SJCRH30 (cell line): Measurements from ENCODE around the gene HLA-E. TPM values are rescaled to one million over a fixed set of nuclear protein-coding genes. Genes with fewer than 3 reads are reported as not detected.
"Not testable (repeated sequence)": the region's sequence is repeated elsewhere in the genome, so short reads cannot be mapped to it uniquely, and the experiment has no call there.

Source experiments
- DNase-seq, 2 experiments: peaks; one replicate each; pipeline ENCODE4 v3.0.0-alpha.2; 2015 to 2020
- H3K27ac ChIP-seq: fragments of 250-450 bp; sonication (Bioruptor Pico); 2 replicates; pipeline ENCODE4 v1.5.1; 2020; ENCODE audit warnings: mild to moderate bottlenecking, moderate library complexity
- H3K27me3 ChIP-seq: fragments of 250-450 bp; sonication (Bioruptor Pico); 2 replicates; pipeline ENCODE4 v1.5.1; 2020; ENCODE audit warnings: mild to moderate bottlenecking, moderate library complexity
- H3K36me3 ChIP-seq: fragments of 250-450 bp; sonication (Bioruptor Pico); 2 replicates; pipeline ENCODE4 v1.5.1; 2020; ENCODE audit warnings: mild to moderate bottlenecking, moderate library complexity
- H3K4me1 ChIP-seq: fragments of 250-450 bp; sonication (Bioruptor Pico); 2 replicates; pipeline ENCODE4 v1.5.1; 2020; ENCODE audit warnings: mild to moderate bottlenecking, moderate library complexity
- H3K4me3 ChIP-seq: fragments of 250-450 bp; sonication (Bioruptor Pico); 2 replicates; pipeline ENCODE4 v1.5.1; 2020; ENCODE audit warnings: mild to moderate bottlenecking, moderate library complexity
- H3K9me3 ChIP-seq: fragments of 250-450 bp; sonication (Bioruptor Pico); replicated peaks from 2 replicates; pipeline ENCODE4 v1.5.1; 2020; ENCODE audit warnings: mild to moderate bottlenecking, moderate library complexity
- total RNA-seq: library from RNA; depleted of rRNA; stranded (reverse); fragments of >200 nt; shearing (Covaris generic); gene quantifications from 2 replicates; pipeline ENCODE4 v1.2.3, GENCODE V29; 2014

Gene HLA-E
- total RNA-seq, 1 experiment from 2014 or later = 26.0 TPM

DNA sequence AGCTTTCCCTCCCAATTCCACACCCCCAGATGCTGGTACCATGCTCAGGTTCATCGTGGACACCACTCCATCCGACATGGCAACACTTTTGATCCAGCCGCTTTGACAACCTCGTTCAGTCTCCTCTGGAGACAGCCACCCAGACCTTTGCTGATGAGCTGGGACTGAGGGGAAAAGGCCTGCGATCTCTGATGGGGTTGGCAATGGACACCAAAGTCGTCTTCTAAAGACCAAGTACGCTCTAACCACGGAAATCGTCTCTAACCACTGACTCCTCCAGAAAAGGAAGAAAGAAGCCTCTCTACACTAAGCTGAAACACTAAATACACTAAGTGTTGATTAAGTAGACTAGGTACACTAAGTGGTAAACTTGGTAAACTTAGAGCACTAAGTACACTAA, 26.1 kb upstream of the HLA-E start:
- Histone ChIP-seq H3K9me3 (no peaks in the 10 kb centered on the region), H3K27ac (no peak overlapping the region), H3K27me3 (no peaks in the 10 kb centered on the region; the same call in 1 of the 2 replicates), H3K36me3 (no peaks in the 10 kb centered on the region), H3K4me3 (no peak overlapping the region), H3K4me1 (no peaks in the 10 kb centered on the region)
- DNase-seq = no peak

DNA sequence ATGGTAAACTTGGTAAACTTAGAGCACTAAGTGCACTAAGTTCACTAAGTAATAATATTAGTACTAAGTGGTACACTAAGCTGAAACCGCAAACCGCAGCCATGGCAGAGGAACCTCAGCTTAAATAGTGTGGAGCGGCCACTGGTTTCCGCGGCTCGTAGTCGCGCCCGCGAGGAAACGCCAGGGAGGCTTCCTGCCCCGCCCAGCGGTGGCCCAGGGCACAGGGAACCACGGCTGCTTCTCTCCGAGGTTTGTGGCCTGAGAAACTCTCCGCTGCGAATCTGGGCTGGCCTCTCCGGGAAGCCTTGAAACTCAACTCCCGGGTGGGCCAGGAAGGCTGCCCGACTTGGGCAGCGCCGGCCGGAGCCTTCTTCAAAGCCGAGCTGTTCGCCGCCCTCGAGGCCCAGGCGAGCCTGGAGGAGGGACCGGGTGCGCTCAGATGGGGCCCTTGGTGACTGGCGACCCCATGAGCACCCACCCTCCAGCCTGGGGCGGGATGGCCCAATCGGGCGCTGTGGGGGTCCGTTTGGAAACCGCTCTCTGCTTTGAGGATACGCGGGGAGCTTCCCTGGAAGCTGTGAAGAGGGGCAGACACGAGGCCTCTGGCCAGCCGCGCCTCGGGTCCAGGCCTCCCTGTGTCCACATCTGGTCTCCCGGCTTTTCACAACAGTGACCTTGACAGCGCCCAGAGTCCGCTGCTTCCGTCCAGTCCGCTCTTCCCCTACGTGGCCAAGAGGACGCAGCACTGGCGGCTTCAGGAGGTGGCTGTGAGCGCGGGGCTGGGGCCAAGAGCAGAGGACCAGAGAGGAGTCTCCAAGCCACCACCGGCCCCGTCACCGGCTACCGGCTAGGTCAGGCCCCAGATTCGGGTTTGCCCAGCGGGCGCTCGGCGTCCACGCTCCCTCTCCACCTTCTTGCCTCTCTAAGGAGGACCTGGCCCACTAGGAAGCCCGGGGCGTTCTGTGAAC, 25.4 kb upstream of the HLA-E start:
- no peak overlapping the region for H3K27ac ChIP-seq
- H3K4me1 ChIP-seq = no peaks in the 10 kb centered on the region
- DNase-seq = peak in 1 of 2 experiments; percentile 23
- no peaks in the 10 kb centered on the region for H3K9me3 ChIP-seq
- H3K36me3 ChIP-seq = no peaks in the 10 kb centered on the region
- H3K27me3 ChIP-seq = no peaks in the 10 kb centered on the region; the same call in 1 of the 2 replicates
- no peak overlapping the region for H3K4me3 ChIP-seq

DNA sequence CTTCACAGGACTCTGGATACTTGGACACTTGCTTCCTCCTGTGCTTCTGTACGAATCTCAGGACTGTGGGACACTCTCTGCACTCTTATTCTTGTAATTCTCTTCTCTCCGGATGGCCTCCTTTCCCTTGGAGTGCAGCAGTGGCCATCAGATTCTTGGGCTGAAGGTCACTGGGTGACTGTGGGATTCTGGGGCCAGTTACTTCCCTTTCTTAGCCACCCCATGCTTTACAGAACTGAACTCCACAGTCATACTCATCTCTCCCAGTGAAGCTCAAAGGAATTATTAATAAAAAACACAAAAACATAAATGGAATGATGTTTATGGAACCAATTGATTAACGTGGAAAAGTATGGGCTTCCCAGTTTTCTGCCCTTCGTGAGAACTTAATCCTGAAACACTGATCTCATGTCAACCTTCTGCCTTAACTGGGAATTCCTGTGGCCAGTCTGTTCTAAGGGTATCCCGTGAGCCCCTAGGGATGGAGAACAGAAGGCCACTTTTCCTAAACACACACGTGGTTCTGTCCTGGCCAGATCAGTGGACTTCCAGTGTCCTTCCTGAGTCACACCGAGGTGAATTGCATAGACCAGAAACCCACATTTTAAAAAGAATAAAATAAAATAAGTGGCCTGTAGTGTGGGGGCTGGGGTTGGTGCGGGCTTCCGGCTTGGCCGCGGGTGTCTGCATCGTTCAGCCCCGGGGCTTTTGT, 23.6 kb upstream of the HLA-E start:
- no peak overlapping the region for H3K27ac ChIP-seq
- no peak for DNase-seq
- no peaks in the 10 kb centered on the region; the same call in 1 of the 2 replicates for H3K27me3 ChIP-seq
- no peak overlapping the region for H3K4me3 ChIP-seq
- H3K9me3 ChIP-seq = no peaks in the 10 kb centered on the region
- no peaks in the 10 kb centered on the region for H3K4me1 ChIP-seq
- no peaks in the 10 kb centered on the region for H3K36me3 ChIP-seq

DNA sequence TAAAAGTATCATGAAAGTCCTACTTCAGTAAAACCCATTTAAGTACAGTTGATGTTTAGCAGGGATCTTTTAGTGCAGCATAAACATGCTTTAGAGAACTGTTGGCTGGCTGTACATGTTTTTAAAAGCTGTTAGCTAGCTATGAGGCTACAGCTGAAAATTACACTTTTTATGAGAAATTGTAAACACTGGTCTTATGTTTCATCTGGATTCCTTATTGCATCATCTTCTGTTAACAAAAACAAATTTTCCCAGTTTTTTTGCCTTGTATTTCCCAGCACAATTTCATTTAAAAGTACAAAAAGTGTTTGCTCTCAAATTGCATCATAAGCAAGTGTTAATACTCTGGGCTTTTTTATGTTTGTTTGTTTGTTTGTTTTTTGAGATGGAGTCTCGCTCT, 18.3 kb upstream of the HLA-E start:
- Histone ChIP-seq H3K27me3 (no peaks in the 10 kb centered on the region), H3K27ac (no peak overlapping the region), H3K4me1 (no peaks in the 10 kb centered on the region)

DNA sequence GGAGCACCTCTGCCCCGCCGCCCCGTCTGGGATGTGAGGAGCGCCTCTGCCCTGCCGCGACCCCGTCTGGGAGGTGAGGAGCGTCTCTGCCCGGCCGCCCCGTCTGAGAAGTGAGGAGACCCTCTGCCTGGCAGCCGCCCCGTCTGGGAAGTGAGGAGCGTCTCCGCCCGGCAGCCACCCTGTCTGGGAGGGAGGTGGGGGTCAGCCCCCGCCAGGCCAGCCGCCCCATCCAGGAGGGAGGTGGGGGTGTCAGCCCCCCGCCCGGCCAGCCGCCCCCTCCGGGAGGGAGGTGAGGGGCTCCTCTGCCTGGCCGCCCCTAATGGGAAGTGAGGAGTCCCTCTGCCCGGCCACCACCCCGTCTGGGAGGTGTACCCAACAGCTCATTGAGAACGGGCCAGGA, 14.2 kb upstream of the HLA-E start:
- not testable (repeated sequence) for H3K4me1 ChIP-seq, DNase-seq, H3K27ac ChIP-seq, H3K4me3 ChIP-seq, H3K27me3 ChIP-seq, H3K36me3 ChIP-seq, H3K9me3 ChIP-seq

More for the DNA sequence above, 18.3 kb upstream of the HLA-E start:
- no peaks in the 10 kb centered on the region for H3K36me3 ChIP-seq
- no peak overlapping the region for H3K4me3 ChIP-seq
- H3K9me3 ChIP-seq = no peaks in the 10 kb centered on the region
- DNase-seq = no peak

DNA sequence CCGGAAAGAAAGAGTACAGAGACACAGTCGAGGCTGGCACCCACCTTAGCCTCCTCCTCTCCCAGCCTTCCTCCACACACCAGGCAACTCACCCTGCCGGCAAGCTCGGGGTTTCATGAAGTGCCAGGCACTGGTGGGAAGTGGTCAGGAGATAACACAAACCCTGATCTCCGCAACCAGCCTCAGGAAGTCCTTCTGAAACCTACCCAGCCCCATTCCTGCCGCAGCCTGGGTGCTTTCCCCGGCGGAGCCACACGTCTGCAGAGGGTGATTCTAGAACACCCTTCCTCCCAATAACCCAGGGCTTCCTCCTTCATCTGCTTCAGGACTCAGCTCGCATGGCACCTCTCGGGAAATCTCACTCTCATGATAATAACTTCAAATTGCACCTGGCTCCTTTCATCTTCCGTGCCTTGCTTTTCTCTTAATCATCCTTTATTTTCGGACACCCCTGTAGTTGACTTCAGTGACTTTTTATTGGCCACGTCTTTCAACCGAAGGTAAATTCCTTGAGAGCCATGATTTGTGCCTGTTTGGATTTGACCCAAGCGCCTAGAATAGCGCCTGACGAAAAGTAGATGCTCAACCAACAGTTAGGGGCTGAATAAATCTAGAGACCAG, 8.7 kb upstream of the HLA-E start:
- no peak overlapping the region for H3K4me3 ChIP-seq
- no peaks in the 10 kb centered on the region for H3K4me1 ChIP-seq
- H3K27me3 ChIP-seq = peaks cover 14% of the 10 kb centered on the region
- peaks cover 4% of the 10 kb centered on the region; the same call in 1 of the 2 replicates for H3K9me3 ChIP-seq
- no peak for DNase-seq
- no peaks in the 10 kb centered on the region for H3K36me3 ChIP-seq
- no peak overlapping the region for H3K27ac ChIP-seq

DNA sequence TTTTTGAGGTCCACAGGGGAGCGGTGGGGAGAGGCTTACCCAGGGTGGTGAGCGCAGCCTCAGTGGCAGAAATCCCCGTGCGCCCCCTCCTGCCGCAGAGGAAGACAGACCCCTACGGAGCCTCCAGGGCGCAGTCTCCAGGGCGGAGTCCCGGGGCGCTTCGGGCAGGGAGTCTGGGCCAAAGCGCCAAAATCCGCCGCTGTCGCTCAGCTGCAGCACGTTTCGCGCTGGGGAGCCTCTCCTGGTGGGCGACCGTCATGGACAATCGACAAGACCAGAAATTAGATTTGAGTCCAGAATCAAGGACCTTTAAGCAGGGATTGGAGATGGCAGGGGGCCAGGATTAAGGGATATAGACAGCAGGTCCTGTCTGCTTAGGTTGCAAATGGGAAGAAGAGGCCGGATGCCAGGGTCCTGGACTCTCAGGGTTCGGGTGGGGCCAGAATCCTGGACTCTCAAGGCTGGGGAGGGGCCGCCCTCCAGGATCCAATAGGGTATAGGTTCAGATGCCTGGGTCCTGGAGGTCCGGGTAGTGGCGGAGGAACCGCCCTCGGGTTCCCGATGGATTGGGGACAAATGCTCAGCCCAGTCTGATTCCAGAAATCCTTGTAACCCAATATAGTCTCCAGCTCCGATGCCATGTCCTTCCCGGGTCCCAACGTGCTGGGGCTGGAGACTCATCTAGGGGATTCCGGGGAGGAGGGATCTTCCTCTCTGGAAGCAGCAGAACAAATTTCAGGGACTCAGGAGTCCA, 7.9 kb upstream of the HLA-E start:
- no peak for DNase-seq
- H3K27ac ChIP-seq = no peak overlapping the region
- H3K27me3 ChIP-seq = peaks cover 14% of the 10 kb centered on the region
- H3K4me1 ChIP-seq = no peaks in the 10 kb centered on the region
- H3K4me3 ChIP-seq = no peak overlapping the region
- peaks cover 4% of the 10 kb centered on the region; the same call in 1 of the 2 replicates for H3K9me3 ChIP-seq
- no peaks in the 10 kb centered on the region for H3K36me3 ChIP-seq

DNA sequence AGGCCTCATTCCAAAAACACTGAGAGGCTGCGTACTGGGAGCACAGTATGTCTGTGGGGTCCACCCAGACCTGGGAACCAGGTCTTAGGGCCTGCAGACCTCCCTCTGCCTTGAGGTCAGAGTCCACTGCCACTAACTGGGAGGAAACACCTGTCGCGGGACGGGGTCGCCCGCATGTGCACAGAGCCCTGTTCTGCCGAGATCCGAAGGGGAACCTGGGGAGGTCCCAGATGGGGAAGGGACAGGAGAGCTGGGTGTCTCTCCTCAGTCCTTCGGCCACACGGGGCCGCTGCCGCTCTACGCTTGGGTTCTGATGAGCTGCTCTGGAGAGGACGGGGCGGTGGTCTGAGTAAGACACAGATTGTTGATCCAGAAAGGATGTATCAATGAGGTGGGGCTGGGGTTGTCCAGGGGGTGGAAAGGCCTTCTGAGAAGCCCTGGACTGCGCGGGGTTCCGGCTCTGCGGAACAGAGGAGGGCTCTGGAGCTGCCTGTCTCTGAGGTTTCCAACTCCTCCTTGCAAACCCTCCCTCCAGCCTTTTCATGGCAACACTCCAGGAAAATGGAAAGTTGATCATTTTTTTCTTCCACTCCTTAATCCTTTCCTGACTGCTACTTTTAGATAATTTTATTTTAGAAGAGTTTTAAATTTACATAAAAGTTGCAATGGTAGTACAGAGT, 7.2 kb upstream of the HLA-E start:
- not testable (repeated sequence) for H3K27ac ChIP-seq, H3K9me3 ChIP-seq, H3K4me1 ChIP-seq, H3K36me3 ChIP-seq, H3K4me3 ChIP-seq
- peaks cover 14% of the 10 kb centered on the region for H3K27me3 ChIP-seq
- DNase-seq = peak; percentile 72 to 80

DNA sequence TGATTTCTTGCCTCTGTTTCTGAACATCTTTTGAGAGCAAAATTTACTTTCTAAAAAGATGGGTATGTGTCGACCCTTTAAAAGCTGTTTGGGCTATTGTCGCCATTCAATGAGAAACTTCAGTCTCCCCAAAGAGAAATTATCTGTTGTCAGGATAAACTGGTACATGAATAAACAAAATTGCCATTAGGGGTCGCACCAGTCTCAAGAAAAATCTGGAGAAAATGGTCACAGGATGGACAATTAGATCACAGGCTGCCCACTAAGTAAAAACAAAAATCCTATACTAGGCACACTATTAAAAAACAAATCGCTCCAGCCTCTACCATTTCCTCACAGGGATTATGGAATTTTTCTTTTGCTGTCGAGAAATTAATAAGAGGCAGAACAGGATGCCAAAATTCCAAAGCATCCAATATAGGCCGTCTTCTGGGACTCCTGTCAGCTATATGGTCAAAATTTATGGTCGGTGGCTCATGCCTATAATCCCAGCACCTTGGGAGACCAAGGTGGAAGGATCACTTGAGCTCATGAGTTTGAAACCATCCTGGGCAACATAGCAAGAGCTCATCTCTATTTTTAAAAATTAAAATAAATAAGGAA, 5.5 kb upstream of the HLA-E start:
- Histone ChIP-seq H3K27me3 (peaks cover 14% of the 10 kb centered on the region), H3K9me3 (no peaks in the 10 kb centered on the region), H3K4me1 (no peaks in the 10 kb centered on the region), H3K36me3 (no peaks in the 10 kb centered on the region), H3K4me3 (no peak overlapping the region), H3K27ac (no peak overlapping the region)
- DNase-seq = peak; percentile 29 to 73

DNA sequence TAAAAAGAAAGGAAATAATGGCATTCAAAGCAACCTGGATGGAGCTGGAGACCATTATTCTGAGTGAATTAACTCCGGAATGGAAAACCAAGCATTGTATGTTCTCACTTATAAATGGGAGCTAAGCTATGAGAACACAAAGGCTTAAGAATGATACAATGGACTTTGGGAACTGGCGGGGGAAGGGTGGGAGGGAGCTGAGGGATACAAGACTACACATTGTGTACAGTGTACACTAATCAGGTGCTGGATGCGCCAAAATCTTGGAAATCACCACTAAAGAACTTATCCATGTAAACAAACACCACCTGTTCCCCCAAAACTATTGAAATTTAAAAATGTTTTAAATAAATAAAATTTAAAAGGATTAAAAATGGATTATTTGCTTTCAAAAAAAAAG, 4.1 kb upstream of the HLA-E start:
- H3K4me1 ChIP-seq = 0 out of 2 replicates have a peak, but pooled peaks cover under 1% of the 10 kb centered on the region
- H3K4me3 ChIP-seq = no peak overlapping the region
- H3K36me3 ChIP-seq = no peaks in the 10 kb centered on the region
- H3K27ac ChIP-seq = no peak overlapping the region
- peak in 1 of 2 experiments; percentile 41 for DNase-seq
- no peaks in the 10 kb centered on the region for H3K9me3 ChIP-seq
- H3K27me3 ChIP-seq = peaks cover 13% of the 10 kb centered on the region

DNA sequence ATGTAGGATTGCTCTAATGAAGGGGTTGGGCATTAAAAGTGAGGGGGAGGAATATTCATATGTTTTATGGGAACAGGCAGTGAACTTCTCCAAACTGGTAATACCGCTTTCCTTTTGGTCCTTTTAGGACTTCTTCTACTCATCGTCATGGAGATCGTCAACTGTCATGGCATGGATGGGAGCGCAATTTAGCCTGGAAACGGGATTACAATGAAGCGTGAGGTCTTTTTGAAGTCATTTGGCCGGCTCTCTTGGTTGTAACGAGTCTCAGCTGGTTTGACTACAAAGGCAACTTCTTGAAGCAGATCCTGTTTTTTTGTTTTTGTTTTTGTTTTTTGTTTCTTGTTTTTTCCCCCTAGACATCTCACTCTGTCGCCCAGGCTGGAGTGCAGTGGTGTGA, 1.4 kb upstream of the HLA-E start:
- H3K9me3 ChIP-seq = no peaks in the 10 kb centered on the region
- H3K4me3 ChIP-seq = no peak overlapping the region
- no peaks in the 10 kb centered on the region for H3K36me3 ChIP-seq
- H3K4me1 ChIP-seq = peaks cover 5% of the 10 kb centered on the region; the same call in 1 of the 2 replicates
- no peaks in the 10 kb centered on the region for H3K27me3 ChIP-seq
- no peak overlapping the region for H3K27ac ChIP-seq
- DNase-seq = no peak

DNA sequence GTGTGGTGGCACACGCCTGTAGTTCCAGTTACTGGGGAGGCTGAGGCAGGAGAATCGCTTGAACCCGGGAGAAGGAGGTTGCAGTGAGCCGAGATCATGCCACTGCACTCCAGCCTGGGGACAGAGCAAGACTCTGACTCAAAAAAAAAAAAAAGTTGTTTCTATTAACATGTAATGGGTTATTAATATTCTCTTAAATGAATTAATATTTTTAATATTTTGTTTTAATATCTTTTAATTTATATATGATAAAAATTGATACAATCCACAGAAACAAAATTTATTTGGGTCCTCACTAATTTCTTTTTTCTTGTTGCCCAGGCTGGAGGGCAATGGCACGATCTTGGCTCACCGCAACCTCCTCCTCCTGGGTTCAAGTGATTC, 620 bp upstream of the HLA-E start:
- not testable (repeated sequence) for DNase-seq, H3K4me1 ChIP-seq, H3K9me3 ChIP-seq, H3K27ac ChIP-seq, H3K27me3 ChIP-seq, H3K36me3 ChIP-seq
- H3K4me3 ChIP-seq = peak overlapping the region; percentile 68

DNA sequence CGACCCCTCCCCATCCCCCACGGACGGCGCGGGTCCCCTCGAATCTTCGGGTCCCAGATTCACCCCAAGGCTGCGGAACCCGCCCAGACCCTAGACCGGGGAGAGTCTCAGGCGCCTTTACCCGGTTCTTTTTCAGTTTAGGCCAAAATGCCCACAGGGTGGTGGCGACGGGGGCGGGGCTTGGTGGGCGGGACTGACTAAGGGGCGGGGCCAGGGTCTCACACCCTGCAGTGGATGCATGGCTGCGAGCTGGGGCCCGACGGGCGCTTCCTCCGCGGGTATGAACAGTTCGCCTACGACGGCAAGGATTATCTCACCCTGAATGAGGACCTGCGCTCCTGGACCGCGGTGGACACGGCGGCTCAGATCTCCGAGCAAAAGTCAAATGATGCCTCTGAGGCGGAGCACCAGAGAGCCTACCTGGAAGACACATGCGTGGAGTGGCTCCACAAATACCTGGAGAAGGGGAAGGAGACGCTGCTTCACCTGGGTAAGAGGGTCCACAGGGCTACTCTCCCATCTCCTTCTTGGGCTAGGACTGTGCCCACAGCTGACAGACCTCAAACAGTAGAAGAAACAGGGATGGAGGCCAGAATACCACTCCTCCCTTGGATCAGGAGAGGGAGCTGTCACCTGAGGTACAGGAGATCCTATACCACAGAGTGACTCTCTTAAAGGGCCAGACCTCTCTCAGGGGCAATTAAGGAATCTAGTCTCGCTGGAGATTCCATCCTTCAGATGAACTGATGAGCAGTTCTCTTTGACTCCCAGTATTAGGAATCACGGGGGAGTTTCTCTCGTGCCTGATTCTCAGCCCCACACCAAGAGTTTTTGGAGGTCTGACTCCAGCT, 942 bp downstream of the HLA-E start:
- no peaks in the 10 kb centered on the region for H3K36me3 ChIP-seq
- H3K4me3 ChIP-seq = peak overlapping the region; percentile 68
- peak; percentile 77 to 79 for DNase-seq
- peak overlapping the region; percentile 29 for H3K27ac ChIP-seq
- peaks cover 5% of the 10 kb centered on the region; the same call in 1 of the 2 replicates for H3K4me1 ChIP-seq
- no peaks in the 10 kb centered on the region for H3K9me3 ChIP-seq
- H3K27me3 ChIP-seq = no peaks in the 10 kb centered on the region
